HG02943 (cell line): Measurements from ENCODE around the gene JPT2.

Experiments used
- ATAC-seq: cut with Tn5 transposase; IDR thresholded peaks from one replicate; pipeline ENCODE4 v1.9.1; 2021; ENCODE audit warnings: mild to moderate bottlenecking, low read depth, moderate library complexity; ENCODE audit not compliant: unreplicated experiment

The JPT2 gene

GRCh38 chr16:1651094-1651973, 26.7 kb upstream of the JPT2 start:
- ATAC-seq, result no peak

GRCh38 chr16:1651974-1652312, 26.1 kb upstream of the JPT2 start:
- no peak for ATAC-seq

DNA sequence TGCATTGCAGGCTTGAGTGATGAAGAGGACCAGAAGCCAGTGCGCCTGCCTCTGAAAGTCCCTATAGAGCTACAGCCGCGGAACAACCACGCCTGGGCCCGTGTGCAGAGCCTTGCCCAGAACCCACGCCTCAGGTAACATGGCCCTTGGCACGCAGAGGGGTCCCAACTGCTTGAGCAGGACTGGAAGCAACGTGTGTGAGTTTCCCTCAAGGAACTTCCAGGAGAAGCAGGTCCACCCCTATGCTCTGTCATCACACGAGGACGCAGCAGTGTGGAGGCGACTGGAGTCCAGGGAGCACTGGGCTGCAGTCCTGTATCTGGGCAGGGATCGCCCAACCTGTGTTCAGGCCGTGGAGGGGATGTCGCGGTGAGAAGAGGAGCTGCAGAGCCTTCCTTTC, 25.1 kb upstream of the JPT2 start:
- ATAC-seq, result no peak

- no peak for ATAC-seq
Measured at GRCh38 chr16:1654505-1655268, 23.4 kb upstream of the JPT2 start.

- no peak for ATAC-seq
Measured at GRCh38 chr16:1655269-1655807, 22.7 kb upstream of the JPT2 start.

DNA sequence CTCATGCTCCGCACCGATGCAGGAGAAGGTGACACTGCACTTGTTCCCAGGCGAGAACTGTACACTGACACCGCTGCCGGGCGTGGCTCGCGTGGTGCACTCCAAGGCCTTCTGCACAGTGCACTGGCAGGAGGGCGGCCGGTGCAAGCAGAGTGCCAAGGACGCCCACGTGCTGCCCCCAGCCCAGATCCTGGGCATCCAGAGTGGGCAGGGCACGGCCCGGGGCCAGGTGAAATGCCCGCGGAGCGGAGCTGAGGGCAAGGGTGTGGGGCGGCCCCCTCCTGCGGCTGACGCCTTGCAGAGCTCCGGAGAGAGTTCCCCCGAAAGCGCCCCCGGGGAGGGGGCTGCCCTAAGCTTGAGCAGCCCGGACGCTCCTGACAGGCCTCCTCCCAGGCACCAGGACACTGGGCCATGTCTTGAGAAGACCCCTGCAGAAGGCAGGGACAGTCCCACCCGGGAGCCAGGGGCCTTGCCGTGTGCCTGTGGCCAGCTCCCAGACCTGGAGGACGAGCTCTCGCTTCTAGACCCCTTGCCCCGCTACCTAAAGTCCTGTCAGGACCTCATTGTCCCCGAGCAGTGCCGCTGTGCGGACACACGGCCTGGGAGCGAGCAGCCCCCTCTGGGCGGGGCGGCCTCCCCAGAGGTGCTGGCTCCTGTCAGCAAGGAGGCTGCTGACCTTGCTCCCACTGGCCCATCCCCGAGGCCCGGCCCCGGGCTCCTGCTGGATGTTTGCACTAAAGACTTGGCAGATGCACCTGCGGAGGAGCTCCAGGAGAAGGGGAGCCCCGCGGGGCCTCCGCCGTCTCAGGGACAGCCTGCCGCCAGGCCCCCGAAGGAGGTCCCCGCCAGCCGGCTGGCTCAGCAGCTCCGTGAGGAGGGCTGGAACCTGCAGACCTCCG, 21.9 kb upstream of the JPT2 start:
- no peak for ATAC-seq

DNA sequence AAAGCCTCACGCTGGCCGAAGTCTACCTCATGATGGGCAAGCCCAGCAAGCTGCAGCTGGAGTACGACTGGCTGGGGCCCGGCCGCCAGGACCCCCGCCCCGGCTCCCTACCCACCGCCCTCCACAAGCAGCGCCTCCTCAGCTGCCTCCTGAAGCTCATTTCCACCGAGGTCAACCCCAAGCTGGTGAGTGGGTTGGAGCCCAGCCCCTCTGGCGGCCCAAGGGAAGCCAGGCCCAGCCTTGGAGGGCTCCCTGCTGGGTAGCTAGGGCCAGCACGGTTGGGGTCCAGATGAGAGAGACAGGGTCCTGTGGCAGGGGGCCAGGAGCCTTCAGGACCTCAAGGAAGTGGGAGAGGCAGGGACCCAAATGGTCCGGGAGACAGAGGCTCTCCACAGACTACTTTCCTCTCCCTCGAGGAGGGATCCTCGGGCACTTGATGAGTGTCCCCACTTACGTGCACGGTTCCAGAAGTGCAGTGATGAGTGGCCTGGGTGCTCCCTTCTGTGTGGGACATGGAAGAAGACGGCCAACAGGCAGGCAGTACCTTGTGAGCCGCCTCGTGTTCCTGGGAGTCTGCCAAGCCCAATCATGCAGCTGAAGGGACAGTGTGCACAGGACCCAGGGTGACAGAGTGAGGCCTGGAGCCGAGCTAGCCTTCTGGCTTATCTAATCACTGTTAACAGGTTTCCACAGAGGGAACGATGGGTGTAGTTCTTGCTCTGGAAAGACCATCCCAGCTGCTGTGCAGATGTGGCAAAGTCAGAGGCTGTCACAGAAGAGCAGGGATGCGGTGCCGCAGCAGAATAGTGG, 21.1 kb upstream of the JPT2 start:
- no peak for ATAC-seq

DNA sequence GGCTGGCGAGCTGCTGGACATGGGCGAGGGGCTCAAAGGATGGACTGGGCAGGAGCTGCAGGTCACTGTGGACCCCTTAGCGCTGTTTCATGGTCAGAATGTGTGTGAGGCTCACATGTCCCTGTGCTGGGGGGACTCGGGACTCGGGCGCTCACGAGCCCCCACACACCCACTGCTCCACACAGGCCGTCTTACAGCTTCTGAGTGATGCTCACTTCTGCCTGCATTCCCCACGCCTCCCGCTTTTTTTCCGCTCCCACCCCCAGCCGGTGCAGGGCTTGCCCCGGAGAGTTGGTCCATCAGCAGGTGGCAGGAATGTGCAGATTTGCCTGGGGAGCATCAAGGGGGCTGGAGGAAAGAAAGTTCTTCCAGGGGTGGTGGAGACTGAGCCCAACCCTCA, 20.2 kb upstream of the JPT2 start:
- no peak for ATAC-seq

- ATAC-seq, result no peak
Measured at GRCh38 chr16:1659031-1659430, 19.0 kb upstream of the JPT2 start.

DNA sequence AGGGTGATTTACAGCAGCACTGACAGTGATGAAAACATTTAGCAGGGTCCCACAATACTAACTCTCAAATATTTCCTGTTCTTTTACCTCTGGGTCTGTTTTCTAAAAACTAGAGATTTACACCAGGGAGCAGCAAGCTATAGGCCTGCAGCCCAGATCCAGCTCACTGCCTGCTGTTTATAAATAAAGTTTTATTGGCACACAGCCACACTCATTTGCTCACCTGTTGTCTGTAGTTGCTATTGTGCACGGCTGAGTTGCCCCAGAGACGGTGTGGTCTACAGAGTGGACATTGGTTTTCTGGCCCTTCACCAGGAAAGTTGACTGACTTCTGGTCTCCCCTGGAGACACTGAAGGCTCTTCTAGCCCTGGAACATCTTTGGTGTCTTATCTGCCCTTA, 16.3 kb upstream of the JPT2 start:
- no peak for ATAC-seq

GRCh38 chr16:1662543-1662942, 15.5 kb upstream of the JPT2 start:
- ATAC-seq, result no peak

- ATAC-seq, result no peak
Measured at GRCh38 chr16:1665829-1666228, 12.2 kb upstream of the JPT2 start.

GRCh38 chr16:1666316-1666715, 11.8 kb upstream of the JPT2 start:
- no peak for ATAC-seq

GRCh38 chr16:1667271-1667670, 10.8 kb upstream of the JPT2 start:
- ATAC-seq, result no peak

DNA sequence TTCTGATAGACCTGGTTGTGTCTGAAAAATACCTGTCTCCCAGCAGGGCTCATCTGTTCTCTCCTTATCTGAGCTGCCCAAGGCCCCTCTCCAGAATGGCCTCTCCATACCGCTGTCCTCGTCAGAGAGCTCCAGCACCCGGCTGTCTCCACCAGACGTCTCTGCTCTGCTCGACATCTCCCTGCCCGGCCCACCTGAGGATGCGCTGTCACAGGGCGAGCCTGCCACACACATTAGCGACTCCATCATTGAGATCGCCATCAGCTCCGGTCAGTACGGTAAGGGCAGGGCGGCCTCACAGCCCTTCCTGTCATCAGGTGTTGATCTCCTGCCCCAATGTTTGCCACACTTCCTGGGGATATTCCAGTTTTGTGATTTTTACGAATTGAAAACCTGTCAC, 10.2 kb upstream of the JPT2 start:
- no peak for ATAC-seq

DNA sequence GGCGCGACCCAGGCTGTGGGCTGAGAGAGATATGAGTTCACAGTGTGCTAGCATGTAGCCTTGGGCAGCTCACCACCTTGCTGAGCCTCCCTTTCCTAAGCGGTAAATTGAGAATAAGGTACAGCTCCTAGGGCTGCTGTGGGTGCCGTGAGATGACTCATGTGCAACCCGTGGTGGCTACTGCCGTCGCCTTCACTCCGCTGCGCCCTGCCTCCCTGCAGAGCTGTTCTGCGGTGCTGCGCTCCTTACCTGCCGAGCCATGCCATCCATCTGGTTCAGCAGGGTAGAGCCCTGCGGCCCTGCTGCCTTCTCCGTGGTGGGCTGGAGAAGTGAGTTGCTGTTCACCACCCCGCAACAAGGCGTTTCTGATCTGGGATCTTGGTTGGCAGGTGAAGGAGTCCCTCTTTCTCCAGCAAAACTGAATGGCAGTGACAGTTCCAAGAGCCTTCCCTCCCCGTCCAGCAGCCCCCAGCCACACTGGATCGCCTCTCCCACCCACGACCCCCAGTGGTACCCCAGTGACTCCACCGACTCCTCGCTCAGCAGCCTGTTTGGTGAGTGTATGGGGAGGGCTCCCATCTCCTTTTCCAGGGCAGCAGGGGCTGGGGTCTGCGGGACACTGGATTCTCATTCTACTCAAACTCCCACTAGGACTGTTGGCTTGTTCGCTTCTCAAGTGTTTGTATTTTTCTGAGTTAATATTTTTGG, 9.3 kb upstream of the JPT2 start:
- no peak for ATAC-seq

DNA sequence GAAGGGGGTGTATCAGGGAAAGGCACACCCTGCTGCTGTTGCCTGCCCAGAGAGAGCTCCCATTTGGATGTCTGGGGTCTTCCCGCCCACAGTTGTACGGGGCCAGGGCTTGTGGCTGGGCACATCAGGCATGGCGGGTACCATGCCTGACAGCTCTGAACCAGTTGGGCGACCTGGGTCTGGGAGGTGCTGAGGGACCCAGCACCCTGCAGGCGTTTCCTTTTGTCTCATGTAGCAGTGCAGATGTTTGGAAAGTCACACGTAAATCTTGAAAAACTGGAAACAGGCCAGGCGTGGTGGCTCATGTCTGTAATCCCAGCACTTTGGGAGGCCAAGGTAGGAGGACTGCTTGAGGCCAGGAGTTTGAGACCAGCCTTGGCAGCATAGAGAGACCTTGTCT, 8.4 kb upstream of the JPT2 start:
- no peak for ATAC-seq

DNA sequence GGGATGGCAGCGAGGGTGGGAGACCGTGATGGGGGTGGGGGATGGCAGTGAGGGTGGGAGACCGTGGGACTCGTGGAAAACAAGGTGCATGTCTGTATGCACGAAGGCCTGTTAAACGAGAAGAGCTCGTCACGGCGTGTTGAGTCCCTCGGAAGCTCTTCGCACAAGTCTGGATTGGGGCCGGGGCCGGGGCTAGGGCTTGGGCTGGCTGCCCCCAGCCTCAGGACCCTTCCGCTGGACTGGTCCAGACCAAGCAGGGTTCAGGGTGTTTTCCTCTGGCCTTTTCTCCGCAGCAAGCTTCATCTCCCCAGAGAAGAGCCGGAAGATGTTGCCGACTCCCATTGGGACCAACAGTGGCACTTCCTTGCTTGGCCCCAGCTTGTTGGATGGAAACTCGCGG, 7.7 kb upstream of the JPT2 start:
- ATAC-seq, result no peak

GRCh38 chr16:1670866-1671265, 7.2 kb upstream of the JPT2 start:
- ATAC-seq, result no peak
